Neural cell (in vitro differentiated cells): Measurements from ENCODE around the gene SECISBP2. TPM values are rescaled to one million over a fixed set of nuclear protein-coding genes. Genes with fewer than 3 reads are reported as not detected.

Experiments
- H2AFZ ChIP-seq: fragments of 200-600, 300-800 bp; sonication (generic), shearing (Covaris generic); 2 replicates; pipeline ENCODE4 v1.6.0; 2014; ENCODE audit warnings: low read depth, mild to moderate bottlenecking, antibody characterized with exemption, low read length, moderate library complexity
- H3F3A ChIP-seq: fragments of 200-600 bp; shearing (Covaris generic); 2 replicates; pipeline ENCODE4 v1.6.1; 2016; ENCODE audit warnings: mild to moderate bottlenecking, moderate library complexity, mixed read lengths, antibody characterized with exemption, low read length; ENCODE audit not compliant: insufficient read depth, poor library complexity, severe bottlenecking
- H3K27ac ChIP-seq: fragments of 200-600, 300-800 bp; sonication (generic), shearing (Covaris generic); 2 replicates; pipeline ENCODE4 v1.5.1; 2014; ENCODE audit warnings: mild to moderate bottlenecking, low read length, moderate library complexity
- H3K27me3 ChIP-seq: fragments of 300-800, 200-600 bp; sonication (generic), shearing (Covaris generic); 2 replicates; pipeline ENCODE4 v1.6.0; 2014; ENCODE audit warnings: mild to moderate bottlenecking, low read depth, low read length, moderate library complexity; ENCODE audit not compliant: insufficient read depth
- H3K36me3 ChIP-seq: fragments of 300-800, 200-600 bp; sonication (generic), shearing (Covaris generic); 2 replicates; pipeline ENCODE4 v1.5.1; 2014; ENCODE audit warnings: mild to moderate bottlenecking, antibody characterized with exemption, low read length, moderate library complexity; ENCODE audit not compliant: insufficient read depth
- H3K4me2 ChIP-seq: fragments of 300-800, 200-600 bp; sonication (generic), shearing (Covaris generic); 2 replicates; pipeline ENCODE4 v1.6.0; 2014; ENCODE audit warnings: mild to moderate bottlenecking, low read length
- H3K4me3 ChIP-seq: fragments of 300-800, 200-600 bp; sonication (generic), shearing (Covaris generic); 2 replicates; pipeline ENCODE4 v1.5.1; 2014; ENCODE audit warnings: mild to moderate bottlenecking, low read length, moderate library complexity
- H3K79me2 ChIP-seq: fragments of 200-600 bp; shearing (Covaris generic); replicated peaks from 2 replicates; pipeline ENCODE4 v1.6.0; 2014; ENCODE audit warnings: mild to moderate bottlenecking, low read length, moderate library complexity; ENCODE audit not compliant: insufficient read depth
- H3K9ac ChIP-seq: fragments of 300-800, 200-600 bp; sonication (generic), shearing (Covaris generic); 2 replicates; pipeline ENCODE4 v1.6.1; 2016; ENCODE audit warnings: mild to moderate bottlenecking, low read length, mixed read lengths
- H3K9me2 ChIP-seq: fragments of 200-600 bp; shearing (Covaris generic); 2 replicates; pipeline ENCODE4 v1.6.1; 2016; ENCODE audit warnings: mild to moderate bottlenecking, low read length, mixed read lengths; ENCODE audit not compliant: insufficient read depth
- H3K9me3 ChIP-seq: fragments of 200-600, 300-800 bp; sonication (generic), shearing (Covaris generic); 2 replicates; pipeline ENCODE4 v1.6.1; 2016; ENCODE audit warnings: mild to moderate bottlenecking, mixed run types, low read length, moderate library complexity, mixed read lengths
- H4K20me1 ChIP-seq: fragments of 200-600 bp; shearing (Covaris generic); 2 replicates; pipeline ENCODE4 v1.6.1; 2016; ENCODE audit warnings: mild to moderate bottlenecking, mixed run types; ENCODE audit not compliant: insufficient read depth
- CTCF ChIP-seq: fragments of 450-650 bp; IDR thresholded peaks from 2 replicates; pipeline ENCODE4 v1.5.1; 2014; ENCODE audit warnings: antibody characterized with exemption, mild to moderate bottlenecking, moderate library complexity; ENCODE audit not compliant: poor library complexity, severe bottlenecking
- EP300 ChIP-seq: fragments of 450-650 bp; conservative IDR thresholded peaks from 2 replicates; pipeline ENCODE4 v1.6.1; 2014; ENCODE audit warnings: antibody characterized with exemption, mild to moderate bottlenecking, moderate library complexity; ENCODE audit not compliant: poor library complexity, severe bottlenecking
- EZH2 ChIP-seq: fragments of 200-600, 300-800 bp; shearing (Covaris generic), sonication (generic); IDR thresholded peaks from 2 replicates; pipeline ENCODE4 v1.6.1; 2014; ENCODE audit warnings: antibody characterized with exemption, low read length, borderline replicate concordance, mild to moderate bottlenecking; ENCODE audit not compliant: insufficient read depth, poor library complexity, severe bottlenecking
- MXI1 ChIP-seq: fragments of 450-650 bp; conservative IDR thresholded peaks from 2 replicates; pipeline ENCODE4 v1.6.1; 2014; ENCODE audit warnings: antibody characterized with exemption, mild to moderate bottlenecking; ENCODE audit not compliant: poor library complexity, severe bottlenecking
- POLR2AphosphoS5 ChIP-seq: IDR thresholded peaks from 2 replicates; pipeline ENCODE4 v1.6.1; 2012
- RAD21 ChIP-seq: fragments of 450-650 bp; conservative IDR thresholded peaks from 2 replicates; pipeline ENCODE4 v1.6.1; 2014; ENCODE audit warnings: antibody characterized with exemption, mild to moderate bottlenecking, moderate library complexity
- REST ChIP-seq: IDR thresholded peaks from 2 replicates; pipeline ENCODE4 v1.6.1; 2012; ENCODE audit warnings: borderline replicate concordance
- SMC3 ChIP-seq: fragments of 450-650 bp; conservative IDR thresholded peaks from 2 replicates; pipeline ENCODE4 v1.6.1; 2014; ENCODE audit warnings: antibody characterized with exemption, mild to moderate bottlenecking, moderate library complexity; ENCODE audit not compliant: poor library complexity
- TAF1 ChIP-seq: IDR thresholded peaks from 2 replicates; pipeline ENCODE4 v1.6.1; 2012; ENCODE audit warnings: low read depth
- polyA plus RNA-seq: library from polyadenylated mRNA; depleted of rRNA; stranded (reverse); fragments of >200 nt; gene quantifications from 2 replicates; pipeline ENCODE4 v1.2.3, GENCODE V29; 2014

Gene SECISBP2
- polyA plus RNA-seq, 1 donor from 2014 or later = 121 TPM

GRCh38 chr9:89405826-89406225 is 87.5 kb downstream of the SECISBP2 start:
- H2AFZ ChIP-seq = no peak overlapping the region
- H4K20me1 ChIP-seq = no peaks in the 10 kb centered on the region
- H3K79me2 ChIP-seq = peaks cover 15% of the 10 kb centered on the region
- no peak overlapping the region for H3K4me2 ChIP-seq
- no peak overlapping the region for H3K4me3 ChIP-seq
- no peaks in the 10 kb centered on the region for H3K9me3 ChIP-seq
- H3K36me3 ChIP-seq = no peaks in the 10 kb centered on the region
- H3K9ac ChIP-seq = no peak overlapping the region
- no peaks in the 10 kb centered on the region for H3F3A ChIP-seq
- TF ChIP-seq POLR2AphosphoS5 (no peak), EZH2 (no peak), CTCF (no peak), RAD21 (no peak), REST (no peak), MXI1 (no peak), TAF1 (no peak), EP300 (no peak), SMC3 (no peak)
- H3K27ac ChIP-seq = no peak overlapping the region
- H3K9me2 ChIP-seq = no peaks in the 10 kb centered on the region
- H3K27me3 ChIP-seq = no peaks in the 10 kb centered on the region

- Histone ChIP-seq H3K36me3 (no peaks in the 10 kb centered on the region), H3K27me3 (no peaks in the 10 kb centered on the region), H3K9me2 (no peaks in the 10 kb centered on the region), H2AFZ (no peak overlapping the region), H3K79me2 (peaks cover 15% of the 10 kb centered on the region), H4K20me1 (no peaks in the 10 kb centered on the region), H3K4me3 (no peak overlapping the region), H3K4me2 (no peak overlapping the region), H3K27ac (no peak overlapping the region), H3K9ac (no peak overlapping the region), H3K9me3 (no peaks in the 10 kb centered on the region), H3F3A (peaks cover 10% of the 10 kb centered on the region)
- TF ChIP-seq SMC3 = no peak
- no peak for TF ChIP-seq EZH2
- TF ChIP-seq RAD21 = no peak
- TF ChIP-seq TAF1 = no peak
- no peak for TF ChIP-seq CTCF
- TF ChIP-seq EP300 = no peak
- no peak for TF ChIP-seq REST
- no peak for TF ChIP-seq POLR2AphosphoS5
- no peak for TF ChIP-seq MXI1
Measured at GRCh38 chr9:89407070-89407469, 88.8 kb downstream of the SECISBP2 start.
